Measurements from ENCODE around the gene ICAM4.

The ICAM4 gene

DNA sequence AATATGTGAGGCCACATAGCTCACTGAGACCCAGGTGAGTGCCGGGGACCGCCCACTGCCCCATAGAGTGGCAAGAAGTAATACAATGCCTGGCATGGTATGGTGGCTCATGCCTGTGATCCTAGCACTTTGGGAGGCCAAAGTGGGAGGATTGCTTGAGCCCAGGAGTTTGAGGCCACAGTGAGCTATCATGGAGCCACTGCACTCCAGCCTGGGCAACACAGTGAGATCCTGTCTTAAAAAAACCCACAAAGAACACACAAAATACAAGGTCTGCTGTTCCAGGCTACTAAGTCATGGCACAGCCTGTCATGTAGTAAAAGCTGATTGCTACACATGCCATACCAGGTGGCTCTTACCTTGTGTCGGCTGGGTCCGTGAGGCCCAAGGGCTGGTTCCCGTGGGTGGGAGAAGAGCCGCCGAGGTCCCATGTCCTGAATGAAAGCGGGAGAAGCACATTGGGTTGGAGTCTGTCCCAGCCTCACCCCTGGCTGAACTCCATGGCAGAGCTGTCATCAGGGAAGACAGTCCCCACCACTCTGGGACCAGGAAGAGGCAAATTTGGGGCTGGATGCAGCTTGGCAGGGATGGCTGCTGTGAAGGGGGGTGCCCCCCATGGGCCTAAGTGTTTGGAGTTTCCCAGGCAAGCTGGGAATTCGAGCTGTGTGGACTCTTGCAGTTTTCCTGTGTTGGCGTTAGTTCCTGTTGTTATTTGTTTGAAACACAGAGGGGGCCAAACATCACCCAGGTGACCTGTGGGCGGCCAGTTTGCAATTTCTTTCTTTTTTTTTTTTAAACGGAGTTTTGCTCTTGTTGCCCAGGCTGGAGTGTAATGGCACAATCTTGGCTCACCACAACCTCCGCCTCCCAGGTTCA is 32.3 kb downstream of the ICAM4 start:
- H3K4me3 Mint-ChIP-seq: no peak overlapping the region
- peaks cover 22% of the 10 kb centered on the region for H3K36me3 Mint-ChIP-seq (ENCODE audit: low read depth)
- H3K4me1 Mint-ChIP-seq: peaks cover 18% of the 10 kb centered on the region
- no peaks in the 10 kb centered on the region for H3K9me3 Mint-ChIP-seq
- TF ChIP-seq, protein P1, sequence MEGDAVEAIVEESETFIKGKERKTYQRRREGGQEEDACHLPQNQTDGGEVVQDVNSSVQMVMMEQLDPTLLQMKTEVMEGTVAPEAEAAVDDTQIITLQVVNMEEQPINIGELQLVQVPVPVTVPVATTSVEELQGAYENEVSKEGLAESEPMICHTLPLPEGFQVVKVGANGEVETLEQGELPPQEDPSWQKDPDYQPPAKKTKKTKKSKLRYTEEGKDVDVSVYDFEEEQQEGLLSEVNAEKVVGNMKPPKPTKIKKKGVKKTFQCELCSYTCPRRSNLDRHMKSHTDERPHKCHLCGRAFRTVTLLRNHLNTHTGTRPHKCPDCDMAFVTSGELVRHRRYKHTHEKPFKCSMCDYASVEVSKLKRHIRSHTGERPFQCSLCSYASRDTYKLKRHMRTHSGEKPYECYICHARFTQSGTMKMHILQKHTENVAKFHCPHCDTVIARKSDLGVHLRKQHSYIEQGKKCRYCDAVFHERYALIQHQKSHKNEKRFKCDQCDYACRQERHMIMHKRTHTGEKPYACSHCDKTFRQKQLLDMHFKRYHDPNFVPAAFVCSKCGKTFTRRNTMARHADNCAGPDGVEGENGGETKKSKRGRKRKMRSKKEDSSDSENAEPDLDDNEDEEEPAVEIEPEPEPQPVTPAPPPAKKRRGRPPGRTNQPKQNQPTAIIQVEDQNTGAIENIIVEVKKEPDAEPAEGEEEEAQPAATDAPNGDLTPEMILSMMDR (IDR thresholded peaks at IDR 0.05; ENCODE audit: unreplicated experiment in 3 of 3): no peak
- no peaks in the 10 kb centered on the region for H3K27me3 Mint-ChIP-seq (ENCODE audit: low read depth)
- H3K27ac Mint-ChIP-seq: no peak overlapping the region

DNA sequence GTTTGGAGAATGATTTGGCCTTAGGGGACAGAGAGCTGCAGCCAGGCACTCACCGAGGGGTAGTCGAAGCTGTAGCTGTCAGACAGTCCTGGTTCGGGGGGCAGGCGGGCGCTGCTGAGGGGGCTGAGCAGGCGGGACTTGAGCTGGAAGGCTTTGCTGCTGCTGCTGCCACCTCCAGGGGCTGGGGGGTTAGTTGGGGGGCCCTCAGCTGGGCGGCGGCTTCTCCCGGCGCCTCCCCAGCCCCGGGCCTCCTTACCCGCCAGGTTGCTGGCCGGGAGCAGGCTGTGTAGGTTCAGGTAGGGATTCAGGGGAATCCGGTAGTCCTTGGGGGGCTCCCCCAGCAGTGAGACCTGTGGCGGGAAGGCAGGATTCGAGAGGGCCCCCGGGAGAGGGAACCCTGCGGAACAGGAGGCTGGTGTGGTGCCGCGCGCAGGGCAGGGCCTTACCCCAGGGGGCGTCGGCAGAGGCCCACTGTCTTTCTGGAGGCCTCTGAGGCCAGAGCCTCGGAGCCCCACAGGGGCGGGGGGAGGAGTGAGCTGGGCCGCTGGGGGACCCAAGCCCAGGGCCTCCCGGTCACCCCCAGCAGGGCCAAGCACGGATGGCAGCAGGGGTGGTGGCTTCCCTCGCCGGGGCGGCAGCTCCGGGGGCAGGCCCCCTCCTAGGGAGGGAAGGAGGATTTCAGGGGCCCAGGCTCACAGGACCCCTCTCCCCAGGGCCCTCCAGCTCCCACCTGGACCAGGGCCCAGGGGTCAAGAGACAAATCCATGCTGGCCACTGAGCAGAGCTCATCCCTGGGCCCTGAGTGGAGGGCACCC is 34.1 kb downstream of the ICAM4 start:
- H3K27me3 Mint-ChIP-seq (ENCODE audit: low read depth): no peaks in the 10 kb centered on the region
- H3K4me1 Mint-ChIP-seq: peaks cover 3% of the 10 kb centered on the region

DNA sequence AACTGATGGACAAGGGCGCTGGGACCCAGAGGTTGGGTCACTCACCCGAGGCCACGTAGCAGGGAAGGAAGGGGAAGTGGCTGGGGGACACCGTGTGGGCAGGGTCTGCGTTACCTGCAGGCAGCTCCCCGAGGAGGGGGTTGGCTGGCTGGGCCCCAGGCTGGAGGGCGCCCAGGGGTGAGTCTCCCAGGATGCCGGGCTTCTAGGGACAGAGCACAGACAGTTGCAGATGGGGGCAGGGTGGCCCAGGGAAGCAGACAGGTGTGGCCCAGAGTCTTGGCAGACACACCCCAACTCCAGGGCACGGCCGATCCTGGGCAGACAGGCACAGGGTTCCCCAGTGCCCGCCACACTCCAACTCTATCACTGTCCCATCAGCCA is 34.7 kb downstream of the ICAM4 start:
- Mint-ChIP-seq H3K4me3 (no peak overlapping the region), H3K4me1 (no peaks in the 10 kb centered on the region), H3K36me3 (ENCODE audit: low read depth) (peaks cover 35% of the 10 kb centered on the region), H3K27me3 (ENCODE audit: low read depth) (no peaks in the 10 kb centered on the region), H3K27ac (no peak overlapping the region), H3K9me3 (no peaks in the 10 kb centered on the region)
- TF ChIP-seq, protein P1 (IDR thresholded peaks at IDR 0.05; ENCODE audit: unreplicated experiment in 3 of 3): no peak

More for the DNA sequence above, 34.1 kb downstream of the ICAM4 start:
- H3K36me3 Mint-ChIP-seq (ENCODE audit: low read depth): peaks cover 32% of the 10 kb centered on the region
- no peak overlapping the region for H3K4me3 Mint-ChIP-seq
- TF ChIP-seq, protein P1 (IDR thresholded peaks at IDR 0.05; ENCODE audit: unreplicated experiment in 3 of 3): no peak
- H3K9me3 Mint-ChIP-seq: no peaks in the 10 kb centered on the region
- no peak overlapping the region for H3K27ac Mint-ChIP-seq

DNA sequence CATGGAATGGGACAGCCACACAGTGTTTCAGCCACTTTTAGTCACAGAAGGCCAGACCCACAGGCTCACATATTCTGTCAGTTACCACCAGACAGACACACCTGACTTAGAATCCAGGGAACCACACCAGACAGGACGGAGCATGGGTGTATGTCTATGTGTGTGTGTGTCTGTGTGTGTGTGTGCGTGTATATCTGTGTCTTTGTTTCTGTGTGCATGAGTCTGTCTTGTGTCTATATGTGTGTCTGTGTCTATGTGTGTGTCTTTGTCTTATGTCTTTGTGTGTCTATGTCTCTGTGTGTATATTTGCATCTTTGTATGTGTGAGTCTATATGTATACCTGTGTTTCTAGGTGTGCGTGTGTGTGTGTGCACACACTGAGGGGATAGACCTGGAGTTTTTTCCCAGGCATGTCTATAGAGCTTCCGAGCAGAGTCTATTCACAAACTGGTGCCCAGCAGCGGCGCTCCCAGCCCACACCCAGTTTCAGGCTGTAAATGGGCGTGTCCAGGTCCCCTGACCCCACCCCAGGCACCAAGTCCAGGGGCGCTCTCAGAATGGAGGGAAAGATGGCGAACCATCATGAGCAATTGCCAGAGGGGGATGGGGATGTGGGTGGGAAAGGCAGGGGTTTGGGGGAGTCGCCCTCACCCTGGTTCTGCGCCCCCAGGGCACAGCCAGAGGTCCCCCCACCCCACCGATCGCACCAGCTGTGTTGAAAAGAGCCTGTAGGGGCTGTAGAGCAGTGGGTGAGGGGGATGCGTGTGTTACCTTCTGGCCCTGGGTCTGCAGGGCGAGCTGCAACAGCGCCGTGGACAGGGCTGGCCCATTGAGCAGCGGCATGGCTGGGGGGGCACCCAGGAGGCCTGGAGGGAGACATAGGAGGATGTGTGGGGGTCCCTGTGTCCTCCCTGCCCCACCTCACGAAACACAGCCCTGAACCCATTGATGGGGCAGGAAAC is 35.4 kb downstream of the ICAM4 start:
- H3K36me3 Mint-ChIP-seq (ENCODE audit: low read depth): peaks cover 35% of the 10 kb centered on the region
- H3K27ac Mint-ChIP-seq: no peak overlapping the region
- H3K9me3 Mint-ChIP-seq: no peaks in the 10 kb centered on the region
- no peak overlapping the region for H3K4me3 Mint-ChIP-seq
- H3K4me1 Mint-ChIP-seq: no peaks in the 10 kb centered on the region
- TF ChIP-seq, protein P1 (IDR thresholded peaks at IDR 0.05; ENCODE audit: unreplicated experiment in 3 of 3): no peak
- H3K27me3 Mint-ChIP-seq (ENCODE audit: low read depth): no peaks in the 10 kb centered on the region

DNA sequence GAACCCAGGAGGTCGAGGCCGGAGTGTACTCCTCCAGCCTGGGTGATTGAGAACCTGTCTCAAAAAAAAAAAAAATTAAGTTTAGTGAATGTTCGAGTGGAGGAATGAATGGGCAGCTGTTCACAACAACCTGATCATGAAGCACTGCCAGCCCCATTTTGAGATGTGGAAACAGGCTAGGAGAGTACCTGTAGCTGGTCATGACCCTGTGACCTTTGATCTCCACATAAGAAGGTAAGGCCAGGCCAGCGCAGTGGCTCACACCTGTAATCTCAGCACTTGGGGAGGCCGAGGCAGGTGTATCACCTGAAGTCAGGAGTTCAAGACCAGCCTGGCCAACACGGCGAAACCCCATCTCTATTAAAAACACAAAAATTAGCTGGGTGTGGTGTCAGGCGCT is 39.0 kb downstream of the ICAM4 start:
- Mint-ChIP-seq H3K4me3 (no peak overlapping the region), H3K27me3 (ENCODE audit: low read depth) (no peaks in the 10 kb centered on the region), H3K27ac (no peak overlapping the region), H3K36me3 (ENCODE audit: low read depth) (peaks cover 36% of the 10 kb centered on the region), H3K9me3 (no peaks in the 10 kb centered on the region), H3K4me1 (no peaks in the 10 kb centered on the region)
- TF ChIP-seq, protein P1 (IDR thresholded peaks at IDR 0.05; ENCODE audit: unreplicated experiment in 3 of 3): no peak
